GM13976 (cell line): ENCODE data around the gene TMEM52.

Experiments used
- DNase-seq: peaks from one replicate; pipeline ENCODE4 v3.0.0; 2012; ENCODE audit warnings: low spot score
- in situ Hi-C: fragments of 300-500 bp; cut with MboI; formaldehyde crosslinking; loops from one replicate; pipeline ENCODE4 v1.12.0; 2022; ENCODE audit warnings: low sequenced_read_pairs, mixed read lengths, inconsistent platforms; ENCODE audit not compliant: unreplicated experiment
- TF ChIP-seq, protein P1 (sequence below): IDR thresholded peaks from 2 replicates; pipeline ENCODE4 v1.5.1; 2012; ENCODE audit warnings: borderline replicate concordance, mild to moderate bottlenecking; ENCODE audit not compliant: insufficient read depth; ENCODE audit errors: extremely low read depth, missing control alignments, control extremely low read depth

TMEM52 gene

GRCh38 chr1:1918901-1919303, at the start of gene TMEM52:
Gene TMEM52 (minus strand): TSS chr1:1919279. CDS start chr1:1919265, 14 bp downstream.
- no peak for DNase-seq
- TF ChIP-seq, protein P1, sequence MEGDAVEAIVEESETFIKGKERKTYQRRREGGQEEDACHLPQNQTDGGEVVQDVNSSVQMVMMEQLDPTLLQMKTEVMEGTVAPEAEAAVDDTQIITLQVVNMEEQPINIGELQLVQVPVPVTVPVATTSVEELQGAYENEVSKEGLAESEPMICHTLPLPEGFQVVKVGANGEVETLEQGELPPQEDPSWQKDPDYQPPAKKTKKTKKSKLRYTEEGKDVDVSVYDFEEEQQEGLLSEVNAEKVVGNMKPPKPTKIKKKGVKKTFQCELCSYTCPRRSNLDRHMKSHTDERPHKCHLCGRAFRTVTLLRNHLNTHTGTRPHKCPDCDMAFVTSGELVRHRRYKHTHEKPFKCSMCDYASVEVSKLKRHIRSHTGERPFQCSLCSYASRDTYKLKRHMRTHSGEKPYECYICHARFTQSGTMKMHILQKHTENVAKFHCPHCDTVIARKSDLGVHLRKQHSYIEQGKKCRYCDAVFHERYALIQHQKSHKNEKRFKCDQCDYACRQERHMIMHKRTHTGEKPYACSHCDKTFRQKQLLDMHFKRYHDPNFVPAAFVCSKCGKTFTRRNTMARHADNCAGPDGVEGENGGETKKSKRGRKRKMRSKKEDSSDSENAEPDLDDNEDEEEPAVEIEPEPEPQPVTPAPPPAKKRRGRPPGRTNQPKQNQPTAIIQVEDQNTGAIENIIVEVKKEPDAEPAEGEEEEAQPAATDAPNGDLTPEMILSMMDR, result peak; percentile 23
- in situ Hi-C loops, result no loop called here

DNA sequence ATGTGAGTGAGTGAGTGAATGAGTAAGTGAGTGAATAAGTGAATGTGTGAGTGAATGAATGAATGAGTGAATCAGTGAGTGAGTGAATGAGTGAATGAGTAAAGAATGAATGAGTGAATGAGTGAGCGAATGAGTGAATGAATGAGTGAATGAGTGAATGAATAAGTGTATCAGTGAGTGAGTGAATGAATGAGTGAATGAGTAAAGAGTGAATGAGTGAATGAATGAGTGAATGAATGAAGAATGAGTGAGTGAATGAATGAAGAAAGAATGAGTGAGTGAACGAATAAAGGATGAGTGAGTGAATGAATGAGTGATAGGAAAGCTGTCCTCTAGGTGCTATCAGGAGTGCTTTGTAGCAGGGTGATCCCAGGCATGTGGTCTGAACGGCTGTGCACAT, 48.8 kb upstream of the TMEM52 start:
- in situ Hi-C loops, result no loop called here
- TF ChIP-seq, protein P1, result no peak

GRCh38 chr1:1967151-1967550, 48.1 kb upstream of the TMEM52 start:
- TF ChIP-seq, protein P1, result no peak
- in situ Hi-C loops, result no loop called here

More for the DNA sequence above, 48.8 kb upstream of the TMEM52 start:
- DNase-seq, result no peak

DNA sequence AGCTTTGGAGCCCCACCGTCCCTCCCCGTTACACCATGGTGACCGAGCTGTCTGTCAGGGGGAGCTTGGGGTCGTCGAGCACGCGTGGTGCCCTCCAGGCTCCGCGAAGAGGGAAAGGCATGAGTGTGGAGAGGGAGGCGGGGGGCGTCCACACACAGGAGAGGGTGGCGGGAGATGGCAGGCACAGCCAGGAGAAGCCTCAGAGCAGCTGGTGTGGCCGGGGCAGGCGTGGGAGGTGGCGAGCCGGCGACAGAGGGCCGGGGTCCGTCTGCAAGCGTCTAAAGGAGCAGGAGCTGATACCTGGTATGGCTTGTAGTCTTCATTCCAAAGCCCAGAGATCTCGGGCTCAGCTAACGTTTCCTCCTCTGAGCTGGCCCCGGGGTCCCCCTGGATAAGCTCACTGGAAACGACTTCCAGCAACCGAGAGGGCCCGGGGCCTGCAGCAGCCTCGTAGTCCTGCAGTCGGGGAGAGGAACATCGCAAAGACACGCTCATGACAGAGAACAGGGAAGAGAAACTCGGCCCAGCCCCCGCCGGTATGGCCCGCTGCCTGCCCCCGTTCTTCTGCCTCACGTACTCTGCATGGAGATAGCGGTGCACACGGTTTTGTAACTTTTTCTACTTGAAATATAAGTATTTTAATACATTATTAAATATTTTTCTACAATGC, 47.1 kb upstream of the TMEM52 start:
- TF ChIP-seq, protein P1, result no peak
- DNase-seq, result no peak
- in situ Hi-C loops, result no loop called here

More at GRCh38 chr1:1967151-1967550, 48.1 kb upstream of the TMEM52 start:
- no peak for DNase-seq

DNA sequence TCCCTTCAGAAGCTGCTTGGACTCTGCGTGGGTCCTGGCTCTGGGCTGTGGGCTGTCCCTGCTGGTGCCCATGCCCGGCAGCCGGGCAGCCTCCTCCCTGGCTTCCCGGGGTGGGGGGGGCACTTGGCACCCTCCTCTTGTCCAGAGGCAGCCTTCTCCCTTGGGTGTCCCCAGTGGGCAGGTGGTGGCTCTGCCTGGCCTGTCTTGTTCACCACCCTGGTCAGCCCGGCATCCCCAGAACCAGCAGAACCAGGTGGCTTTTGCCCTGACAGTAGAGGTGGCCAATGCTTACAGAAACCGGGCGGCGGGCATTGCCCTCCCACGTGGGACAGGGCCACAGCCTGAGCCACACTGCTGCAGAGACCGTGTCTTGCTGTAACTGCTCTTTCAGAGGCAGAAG, 46.5 kb upstream of the TMEM52 start:
- TF ChIP-seq, protein P1, result no peak
- in situ Hi-C loops, result no loop called here
- no peak for DNase-seq

DNA sequence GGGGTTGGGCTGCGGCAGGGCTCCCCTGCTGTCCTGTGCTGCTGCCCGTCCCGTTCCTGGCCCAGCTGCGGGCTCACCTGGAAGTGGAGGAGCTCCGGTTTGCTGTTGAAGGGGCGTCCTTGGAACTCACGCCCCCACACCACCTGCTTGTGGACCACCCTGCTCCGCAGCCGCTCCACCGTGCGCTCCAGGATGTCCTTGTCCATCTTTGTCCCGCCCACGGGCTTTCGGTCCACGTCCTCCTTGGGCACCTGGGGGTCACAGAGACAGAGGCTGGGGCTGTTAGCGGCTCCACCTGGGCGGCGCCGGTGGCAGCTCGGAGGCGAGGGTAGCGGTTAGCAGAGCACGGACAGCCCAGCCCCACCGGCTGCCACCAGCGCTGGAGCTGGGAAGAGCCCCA, 45.7 kb upstream of the TMEM52 start:
- no peak for DNase-seq
- in situ Hi-C loops, result no loop called here
- TF ChIP-seq, protein P1, result no peak

DNA sequence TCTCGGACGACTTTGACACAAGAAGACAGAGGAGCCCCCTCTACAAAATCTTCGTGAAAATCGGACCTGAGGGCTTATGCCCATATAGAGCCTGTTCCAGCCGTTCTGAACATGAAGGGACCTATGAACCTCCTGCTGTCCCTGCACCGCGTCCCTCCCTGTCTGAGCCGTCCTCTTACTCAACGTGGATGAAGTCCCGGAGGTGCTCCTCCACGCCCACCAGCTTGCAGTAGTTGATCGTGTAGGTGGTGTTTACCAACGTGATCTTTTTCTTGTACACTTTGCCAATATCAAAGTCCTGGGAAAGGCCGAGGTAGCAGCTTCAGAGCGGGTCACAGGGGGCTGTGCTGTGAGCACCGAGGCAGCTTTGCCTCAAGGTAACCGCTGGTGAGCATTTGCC, 44.5 kb upstream of the TMEM52 start:
- no peak for DNase-seq
- TF ChIP-seq, protein P1, result no peak
- in situ Hi-C loops, result no loop called here
